Tibial nerve (tissue), 4 donors: ENCODE data around the gene SLC39A13. TPM values are rescaled to one million over a fixed set of nuclear protein-coding genes. Genes with fewer than 3 reads are reported as not detected.
A peak's percentile ranks its signal among the peaks of the same experiment; 100 is the strongest.

Experiments
- DNase-seq, 2 donors: peaks; one replicate each; pipeline ENCODE4 v3.0.0-alpha.2; 2019; ENCODE audit warnings: low spot score in 2 of 2
- H3K27ac ChIP-seq, 4 donors: fragments of 200-600 bp; sonication (generic) in 3 of 4; one replicate each; pipeline ENCODE4 v1.5.1; 2017 to 2019; ENCODE audit warnings: mild to moderate bottlenecking in 1 of 4
- H3K27me3 ChIP-seq, 2 donors: fragments of 200-600 bp; sonication (generic) in 1 of 2; one replicate each; pipeline versions ENCODE4 v1.5.1 to v1.6.0; 2017 to 2019
- H3K36me3 ChIP-seq, 3 donors: fragments of 200-600 bp; sonication (generic); one replicate each; pipeline ENCODE4 v1.5.1; 2018 to 2019
- H3K4me1 ChIP-seq, 4 donors: fragments of 200-600 bp; sonication (generic) in 3 of 4; one replicate each; pipeline ENCODE4 v1.5.1; 2017 to 2019
- H3K4me3 ChIP-seq, 4 donors: fragments of 200-600 bp; sonication (generic) in 3 of 4; one replicate each; pipeline ENCODE4 v1.5.1; 2017 to 2019; ENCODE audit warnings: mild to moderate bottlenecking in 1 of 4, moderate library complexity in 1 of 4
- H3K9me3 ChIP-seq, 4 donors: fragments of 200-600 bp; sonication (generic) in 3 of 4; one replicate each; pipeline ENCODE4 v1.5.1; 2017 to 2019
- CTCF ChIP-seq, 5 experiments: fragments of 200-600 bp in 3 of 5; fragments of 450-650 bp in 2 of 5; sonication (generic) in 3 of 5; IDR thresholded peaks; one replicate each; pipeline ENCODE4 v1.5.1; 2016 to 2019; ENCODE audit warnings: antibody characterized with exemption in 5 of 5, mild to moderate bottlenecking in 3 of 5, moderate library complexity in 2 of 5
- EP300 ChIP-seq, 2 donors: sonication (generic); formaldehyde crosslinking; IDR thresholded peaks; one replicate each; pipeline ENCODE4 v1.6.1; 2017; ENCODE audit warnings: antibody characterized with exemption in 2 of 2, mild to moderate bottlenecking in 1 of 2
- POLR2A ChIP-seq, 2 donors: fragments of 450-650 bp; IDR thresholded peaks; one replicate each; pipeline ENCODE4 v1.6.1; 2017; ENCODE audit warnings: antibody characterized with exemption in 2 of 2, mild to moderate bottlenecking in 2 of 2, moderate library complexity in 2 of 2
- WGBS, 2 donors: methylation state at CpG; one replicate each; pipeline ENCODE4 v1.1.5; 2018; 5-methylcytosine and 5-hydroxymethylcytosine counted together
- total RNA-seq, 4 donors: library from RNA; depleted of rRNA; stranded (reverse); fragments of >200 nt; gene quantifications; one replicate each; pipeline ENCODE4 v1.1.0, GENCODE V29; 2016

Gene SLC39A13
- total RNA-seq, 4 donors from 2014 or later, result 91.6 to 142 (median 116) TPM

GRCh38 chr11:47430524-47430923, 22.1 kb downstream of the SLC39A13 start:
- DNase-seq, result no peak
- Histone ChIP-seq H3K27me3 (no peaks in the 10 kb centered on the region), H3K4me1 (peaks cover 0 to 5% (median 2%) of the 10 kb centered on the region in 4 donors), H3K36me3 (no peaks in the 10 kb centered on the region), H3K9me3 (no peaks in the 10 kb centered on the region), H3K4me3 (no peak overlapping the region), H3K27ac (no peak overlapping the region)
- 64 to 71% methylated on average over 5 of the region's 5 CpGs for WGBS, 2 donors
- no peak for TF ChIP-seq EP300 (IDR thresholded peaks at IDR 0.05)
- no peak for TF ChIP-seq POLR2A (IDR thresholded peaks at IDR 0.05)

DNA sequence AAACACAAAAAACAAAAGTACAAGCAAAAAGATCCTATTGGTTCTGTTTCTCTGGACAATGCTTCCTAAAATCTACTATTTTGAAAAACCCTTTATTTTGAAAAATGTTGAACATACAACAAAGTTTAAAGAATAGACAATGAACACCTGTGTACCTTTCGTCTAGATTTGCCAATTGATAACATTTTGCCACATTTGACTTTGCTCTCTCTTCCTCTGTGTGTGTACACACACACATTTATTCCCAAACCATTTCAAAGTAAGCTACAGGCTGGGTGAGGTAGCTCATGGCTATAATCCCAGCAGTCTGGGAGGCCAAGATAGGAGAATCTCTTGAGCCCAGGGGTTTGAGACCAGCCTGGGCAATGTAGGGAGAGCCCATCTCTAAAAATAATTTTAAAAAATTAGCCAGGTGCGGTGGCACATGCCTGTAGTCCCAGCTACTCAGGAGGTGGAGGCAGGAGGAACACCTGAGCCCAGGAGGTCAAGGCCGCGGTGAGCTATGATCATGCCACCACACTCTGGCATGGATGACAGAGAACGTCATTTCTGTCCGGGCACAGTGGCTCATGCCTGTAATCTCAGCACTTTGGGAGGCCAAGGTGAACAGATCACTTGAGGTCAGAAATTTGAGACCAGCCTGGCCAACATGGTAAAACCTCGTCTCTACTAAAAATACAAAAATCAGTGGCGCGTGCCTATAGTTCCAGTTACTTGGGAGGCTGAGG, 23.1 kb downstream of the SLC39A13 start:
- DNase-seq, result no peak
- Histone ChIP-seq H3K9me3 (no peaks in the 10 kb centered on the region), H3K4me1 (peaks cover 0 to 4% (median 1%) of the 10 kb centered on the region in 4 donors), H3K36me3 (no peaks in the 10 kb centered on the region), H3K27me3 (no peaks in the 10 kb centered on the region), H3K27ac (no peak overlapping the region), H3K4me3 (no peak overlapping the region)
- WGBS, 2 donors, result 86 to 93% methylated on average over 9 of the region's 9 CpGs
- TF ChIP-seq POLR2A (IDR thresholded peaks at IDR 0.05) (no peak), CTCF (IDR thresholded peaks at IDR 0.05) (no peak)

DNA sequence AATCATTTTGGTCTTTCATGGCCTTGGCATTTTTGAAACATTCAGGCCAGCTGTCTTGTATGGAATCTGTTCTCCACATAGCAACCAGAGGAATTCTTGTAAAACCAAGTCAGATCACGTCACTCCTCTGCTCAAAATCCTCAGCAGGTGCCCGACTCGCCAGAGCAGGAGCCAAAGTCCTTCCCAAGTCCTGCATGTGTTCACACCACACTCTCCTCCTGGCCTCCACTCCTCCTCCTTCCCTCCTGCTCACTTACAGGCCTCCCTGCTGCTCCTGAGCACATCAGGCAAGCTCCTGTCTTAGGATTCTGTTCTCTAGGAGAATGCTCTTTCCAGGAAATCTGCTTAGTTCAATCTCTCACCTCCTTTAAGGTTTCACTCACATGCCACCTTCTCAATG, 24.8 kb downstream of the SLC39A13 start:
- no peaks in the 10 kb centered on the region for H3K27me3 ChIP-seq
- H3K36me3 ChIP-seq, result no peaks in the 10 kb centered on the region
- peaks cover 0 to 4% (median 0%) of the 10 kb centered on the region in 4 donors for H3K4me1 ChIP-seq
- no peak for TF ChIP-seq POLR2A (IDR thresholded peaks at IDR 0.05)
- TF ChIP-seq EP300 (IDR thresholded peaks at IDR 0.05), result no peak
- TF ChIP-seq CTCF (IDR thresholded peaks at IDR 0.05), result no peak
- DNase-seq, result no peak
- no peak overlapping the region for H3K27ac ChIP-seq
- H3K4me3 ChIP-seq, result no peak overlapping the region
- WGBS, 2 donors, result 72 to 83% methylated on average over 3 of the region's 3 CpGs
- no peaks in the 10 kb centered on the region for H3K9me3 ChIP-seq

- H3K27ac ChIP-seq, result no peak overlapping the region
- H3K36me3 ChIP-seq, result no peaks in the 10 kb centered on the region
- 77 to 81% methylated on average over 7 of the region's 7 CpGs for WGBS, 2 donors
- peak in 1 of 2 donors; percentile 41 for DNase-seq
- no peaks in the 10 kb centered on the region for H3K27me3 ChIP-seq
- H3K4me1 ChIP-seq, result peaks cover 0 to 4% (median 0%) of the 10 kb centered on the region in 4 donors
- no peaks in the 10 kb centered on the region for H3K9me3 ChIP-seq
- TF ChIP-seq EP300 (IDR thresholded peaks at IDR 0.05), result no peak
- TF ChIP-seq POLR2A (IDR thresholded peaks at IDR 0.05), result no peak
- no peak for TF ChIP-seq CTCF (IDR thresholded peaks at IDR 0.05)
- no peak overlapping the region for H3K4me3 ChIP-seq
Observed at GRCh38 chr11:47434011-47434786, 25.8 kb downstream of the SLC39A13 start.

GRCh38 chr11:47435687-47436086, 27.3 kb downstream of the SLC39A13 start:
- no peaks in the 10 kb centered on the region for H3K9me3 ChIP-seq
- no peaks in the 10 kb centered on the region for H3K36me3 ChIP-seq
- WGBS, 2 donors, result 87 to 93% methylated on average over 3 of the region's 3 CpGs
- no peak overlapping the region for H3K27ac ChIP-seq
- no peak for TF ChIP-seq EP300 (IDR thresholded peaks at IDR 0.05)
- no peak for TF ChIP-seq CTCF (IDR thresholded peaks at IDR 0.05)
- no peak for TF ChIP-seq POLR2A (IDR thresholded peaks at IDR 0.05)
- no peak overlapping the region for H3K4me3 ChIP-seq
- H3K4me1 ChIP-seq, result peaks cover 0 to 4% (median 0%) of the 10 kb centered on the region in 4 donors
- no peaks in the 10 kb centered on the region for H3K27me3 ChIP-seq
- DNase-seq, result no peak
